Measurements from ENCODE around the gene ALDH1A3.
"Not testable (repeated sequence)": the region's sequence is repeated elsewhere in the genome, so short reads cannot be mapped to it uniquely, and the experiment has no call there.

Gene ALDH1A3

GRCh38 chr15:100879464-100880138 lies at the start of gene ALDH1A3:
ALDH1A3 (plus strand) TSS chr15:100879831; CDS start chr15:100879908, 77 bp downstream.
- DNase-seq, result no peak

- no peak for DNase-seq
These were observed 48.2 kb upstream of the ALDH1A3 start for GRCh38 chr15:100831467-100831866.

GRCh38 chr15:100832149-100832942 lies 47.3 kb upstream of the ALDH1A3 start:
- DNase-seq, result no peak

GRCh38 chr15:100833417-100834389 lies 45.9 kb upstream of the ALDH1A3 start:
- no peak for DNase-seq

- no peak for DNase-seq
These were observed 44.9 kb upstream of the ALDH1A3 start for GRCh38 chr15:100834731-100835130.

- DNase-seq, result no peak
These were observed 44.0 kb upstream of the ALDH1A3 start for GRCh38 chr15:100835636-100836035.

- DNase-seq, result no peak
These were observed 43.1 kb upstream of the ALDH1A3 start for GRCh38 chr15:100836501-100836900.

- DNase-seq, result no peak
These were observed 38.2 kb upstream of the ALDH1A3 start for GRCh38 chr15:100841426-100841825.

- no peak for DNase-seq
These were observed 36.6 kb upstream of the ALDH1A3 start for GRCh38 chr15:100842756-100843730.

GRCh38 chr15:100844167-100844566 lies 35.5 kb upstream of the ALDH1A3 start:
- DNase-seq, result no peak

- DNase-seq, result no peak
These were observed 34.9 kb upstream of the ALDH1A3 start for GRCh38 chr15:100844778-100845177.

- no peak for DNase-seq
These were observed 32.4 kb upstream of the ALDH1A3 start for GRCh38 chr15:100847194-100847593.

- no peak for DNase-seq
These were observed 30.4 kb upstream of the ALDH1A3 start for GRCh38 chr15:100849021-100849854.

GRCh38 chr15:100849855-100850218 lies 29.8 kb upstream of the ALDH1A3 start:
- no peak for DNase-seq

- not testable (repeated sequence) for DNase-seq
These were observed 28.1 kb upstream of the ALDH1A3 start for GRCh38 chr15:100851428-100852015.

- DNase-seq, result no peak
These were observed 27.0 kb upstream of the ALDH1A3 start for GRCh38 chr15:100852630-100853029.

- DNase-seq, result no peak
These were observed 25.8 kb upstream of the ALDH1A3 start for GRCh38 chr15:100853676-100854440.

GRCh38 chr15:100856867-100857266 lies 22.8 kb upstream of the ALDH1A3 start:
- no peak for DNase-seq

- no peak for DNase-seq
These were observed 21.3 kb upstream of the ALDH1A3 start for GRCh38 chr15:100858294-100858693.

Data from DMS153 (cell line).